B cell (primary cell): Measurements from ENCODE around the gene TMEM131L. TPM values are rescaled to one million over a fixed set of nuclear protein-coding genes. Genes with fewer than 3 reads are reported as not detected.

Source experiments
- ATAC-seq: fragments of 200-7000 bp; cut with Tn5 transposase; one replicate; pipeline ENCODE4 v1.10.0; 2021; ENCODE audit warnings: low read depth, mild to moderate bottlenecking, moderate number of reproducible peaks, moderate library complexity
- CTCF ChIA-PET: fragments of 350-600 bp; sonication (Branson Sonifier 250); formaldehyde crosslinking; loops from one replicate; lab custom pipeline; 2021; ENCODE audit warnings: antibody characterized with exemption, inconsistent platforms; lab: Charles Lee
- POLR2A ChIA-PET: fragments of 350-600 bp; sonication (Branson Sonifier 250); formaldehyde crosslinking; loops from one replicate; lab custom pipeline; 2021; ENCODE audit warnings: antibody characterized with exemption; lab: Charles Lee
- DNase-seq: peaks from one replicate; pipeline ENCODE4 v3.0.0; 2013
- H2AFZ ChIP-seq: 2 replicates; pipeline ENCODE4 v1.6.1; 2012; ENCODE audit warnings: mild to moderate bottlenecking, low read depth, low read length; ENCODE audit not compliant: insufficient read depth, poor library complexity, severe bottlenecking
- H3K27ac ChIP-seq, 2 donors: 1 replicate in 1 of 2; 2 replicates in 1 of 2; pipeline ENCODE4 v1.5.1; 2012 to 2013; ENCODE audit warnings: low read length in 2 of 2, mild to moderate bottlenecking in 2 of 2, moderate library complexity in 1 of 2
- H3K27me3 ChIP-seq, 4 experiments: fragments of 200-600 bp in 1 of 4; sonication (generic) in 1 of 4; replicated peaks in 1 of 4; 1 replicate in 2 of 4; 2 replicates in 2 of 4; pipeline versions ENCODE4 v1.6.1 to v1.7.0; 2013 to 2016; ENCODE audit warnings: low read length in 3 of 4, mild to moderate bottlenecking in 2 of 4, mixed read lengths in 1 of 4, moderate library complexity in 1 of 4; ENCODE audit not compliant: insufficient read depth in 4 of 4, control insufficient read depth in 3 of 4; ENCODE audit errors: control extremely low read depth in 1 of 4
- H3K36me3 ChIP-seq, 2 experiments: replicated peaks in 1 of 2; 1 replicate in 1 of 2; 2 replicates in 1 of 2; pipeline versions ENCODE4 v1.6.1 to v1.7.1; 2013; ENCODE audit warnings: low read length in 1 of 2; ENCODE audit not compliant: insufficient read depth in 2 of 2, control insufficient read depth in 1 of 2; ENCODE audit errors: control extremely low read depth in 1 of 2, extremely low read depth in 1 of 2
- H3K4me1 ChIP-seq, 2 donors: fragments of 200-600 bp in 1 of 2; sonication (generic) in 1 of 2; 1 replicate in 1 of 2; 2 replicates in 1 of 2; pipeline versions ENCODE4 v1.5.1 to v1.6.1; 2013 to 2017; ENCODE audit warnings: low read length in 2 of 2; ENCODE audit not compliant: control insufficient read depth in 2 of 2, insufficient read depth in 2 of 2
- H3K4me2 ChIP-seq: replicated peaks from 2 replicates; pipeline ENCODE3; 2012; ENCODE audit warnings: mild to moderate bottlenecking, low read depth, low read length; ENCODE audit not compliant: poor library complexity, severe bottlenecking
- H3K4me3 ChIP-seq, 5 experiments: fragments of 200-600 bp in 1 of 5; sonication (generic) in 1 of 5; 1 replicate in 3 of 5; 2 replicates in 2 of 5; pipeline versions ENCODE4 v1.5.1 to v1.7.0; 2011 to 2016; ENCODE audit warnings: low read length in 4 of 5, mild to moderate bottlenecking in 4 of 5, low read depth in 2 of 5, control low read depth in 1 of 5, moderate library complexity in 1 of 5; ENCODE audit not compliant: insufficient read depth in 1 of 5; ENCODE audit errors: control extremely low read depth in 1 of 5, extremely low read depth in 1 of 5
- H3K79me2 ChIP-seq: fragments of 200-600 bp; sonication (generic); one replicate; pipeline ENCODE4 v1.6.0; 2016; ENCODE audit warnings: low read length; ENCODE audit not compliant: control insufficient read depth, insufficient read depth
- H3K9ac ChIP-seq: fragments of 200-600 bp; sonication (generic); 2 replicates; pipeline ENCODE4 v1.6.1; 2017; ENCODE audit warnings: mild to moderate bottlenecking, low read length, moderate library complexity
- H3K9me3 ChIP-seq, 3 donors: one replicate each; pipeline versions ENCODE4 v1.6.1 to v1.7.1; 2013; ENCODE audit warnings: low read length in 2 of 3; ENCODE audit not compliant: control insufficient read depth in 2 of 3, insufficient read depth in 1 of 3; ENCODE audit errors: control extremely low read depth in 1 of 3
- H4K20me1 ChIP-seq: 2 replicates; pipeline ENCODE4 v1.6.0; 2012; ENCODE audit warnings: mild to moderate bottlenecking, low read length; ENCODE audit not compliant: insufficient read depth, control insufficient read depth, poor library complexity, severe bottlenecking
- H3K27ac Mint-ChIP-seq: one replicate; pipeline ENCODE4 v1.8.0; 2021; ENCODE audit warnings: mixed read lengths
- H3K27me3 Mint-ChIP-seq: one replicate; pipeline ENCODE4 v1.8.0; 2021; ENCODE audit warnings: mixed read lengths
- H3K4me1 Mint-ChIP-seq: one replicate; pipeline ENCODE4 v1.8.0; 2021; ENCODE audit warnings: mixed read lengths
- H3K4me3 Mint-ChIP-seq: one replicate; pipeline ENCODE4 v1.8.0; 2021; ENCODE audit warnings: mixed read lengths
- H3K9me3 Mint-ChIP-seq: one replicate; pipeline ENCODE4 v1.8.0; 2022; ENCODE audit warnings: mixed read lengths; ENCODE audit not compliant: insufficient read depth
- EZH2 ChIP-seq: IDR thresholded peaks from 2 replicates; pipeline ENCODE4 v1.6.1; 2012; ENCODE audit warnings: borderline replicate concordance, low read depth, mild to moderate bottlenecking, moderate library complexity, low read length; ENCODE audit not compliant: insufficient read depth, poor library complexity, severe bottlenecking
- WGBS: methylation state at CpG from one replicate; pipeline ENCODE4 v1.1.5; 2013; ENCODE audit warnings: missing lambda C conversion rate; ENCODE audit not compliant: insufficient coverage; 5-methylcytosine and 5-hydroxymethylcytosine counted together
- intact Hi-C: fragments of 100-400 bp; cut with micrococcal nuclease; formaldehyde crosslinking; loops from one replicate; pipeline ENCODE4 v1.10.0; 2022
- polyA plus RNA-seq: library from polyadenylated mRNA; depleted of rRNA; stranded (reverse); fragments of >200 nt; gene quantifications from 2 replicates; pipeline ENCODE4 v1.2.3, GENCODE V29; 2012
- total RNA-seq, 2 donors: library from RNA; stranded (reverse); fragments of 120-200 nt in 1 of 2; gene quantifications; 1 replicate in 1 of 2; 2 replicates in 1 of 2; pipeline versions ENCODE4 v1.2.3 to v1.2.4, GENCODE V29; 2013 to 2022
- TF ChIP-seq, protein P1 (sequence below): fragments of 200-600 bp; IDR thresholded peaks from one replicate; pipeline ENCODE4 v1.8.0; 2022; ENCODE audit warnings: antibody characterized with exemption, mild to moderate bottlenecking

TMEM131L gene
- total and polyA plus RNA-seq, 2 donors (not counting 1 experiment from before 2014, with no cell fraction given): 56.4 to 120 TPM

DNA sequence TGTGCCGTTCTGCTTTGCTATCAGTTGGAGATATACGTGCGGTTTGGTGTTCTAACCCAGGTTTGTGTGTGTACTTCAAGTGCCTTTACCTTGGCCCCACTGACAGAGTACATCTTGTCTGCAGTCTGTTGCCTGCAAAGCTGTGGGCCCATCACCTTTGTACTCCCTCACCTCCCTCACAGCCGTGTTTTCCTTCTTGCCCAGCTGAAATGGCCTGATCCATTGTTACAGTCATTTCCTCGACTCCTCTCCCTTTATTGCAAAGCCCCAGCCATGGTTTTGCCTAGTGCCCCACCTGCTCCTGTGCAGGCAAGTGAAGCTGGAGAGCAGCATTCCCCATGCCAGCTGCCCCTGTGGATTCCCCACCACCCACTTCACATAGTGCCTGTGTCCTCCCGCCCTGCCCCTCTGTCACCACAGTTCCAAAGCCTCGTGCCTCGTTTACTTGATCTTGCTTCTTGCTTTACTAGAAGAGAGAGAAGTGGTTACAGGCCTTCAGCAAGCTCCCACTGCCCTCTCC is 162.7 kb downstream of the TMEM131L start:
- no peak overlapping the region for H3K4me3 Mint-ChIP-seq
- intact Hi-C loops: no loop called here
- ATAC-seq (no peak), DNase-seq (no peak)
- TF ChIP-seq, protein P1, sequence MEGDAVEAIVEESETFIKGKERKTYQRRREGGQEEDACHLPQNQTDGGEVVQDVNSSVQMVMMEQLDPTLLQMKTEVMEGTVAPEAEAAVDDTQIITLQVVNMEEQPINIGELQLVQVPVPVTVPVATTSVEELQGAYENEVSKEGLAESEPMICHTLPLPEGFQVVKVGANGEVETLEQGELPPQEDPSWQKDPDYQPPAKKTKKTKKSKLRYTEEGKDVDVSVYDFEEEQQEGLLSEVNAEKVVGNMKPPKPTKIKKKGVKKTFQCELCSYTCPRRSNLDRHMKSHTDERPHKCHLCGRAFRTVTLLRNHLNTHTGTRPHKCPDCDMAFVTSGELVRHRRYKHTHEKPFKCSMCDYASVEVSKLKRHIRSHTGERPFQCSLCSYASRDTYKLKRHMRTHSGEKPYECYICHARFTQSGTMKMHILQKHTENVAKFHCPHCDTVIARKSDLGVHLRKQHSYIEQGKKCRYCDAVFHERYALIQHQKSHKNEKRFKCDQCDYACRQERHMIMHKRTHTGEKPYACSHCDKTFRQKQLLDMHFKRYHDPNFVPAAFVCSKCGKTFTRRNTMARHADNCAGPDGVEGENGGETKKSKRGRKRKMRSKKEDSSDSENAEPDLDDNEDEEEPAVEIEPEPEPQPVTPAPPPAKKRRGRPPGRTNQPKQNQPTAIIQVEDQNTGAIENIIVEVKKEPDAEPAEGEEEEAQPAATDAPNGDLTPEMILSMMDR: no peak
- TF ChIP-seq EZH2: no peak
- no peaks in the 10 kb centered on the region for H3K9me3 ChIP-seq
- peaks cover 57% of the 10 kb centered on the region for H4K20me1 ChIP-seq
- no peaks in the 10 kb centered on the region for H3K79me2 ChIP-seq
- no peak overlapping the region for H3K4me2 ChIP-seq
- H2AFZ ChIP-seq: no peak overlapping the region
- CTCF ChIA-PET: interaction anchor here (0.7 kb wide), 1 partner anchor 675 kb away, joined by 3 read pairs; no protein-coding TSS in a partner anchor
- no peaks in the 10 kb centered on the region for H3K4me1 ChIP-seq
- no peaks in the 10 kb centered on the region for H3K27me3 ChIP-seq
- no peak overlapping the region for H3K4me3 ChIP-seq
- no peak overlapping the region for H3K27ac ChIP-seq
- WGBS: 95% methylated on average over 7 of the region's 8 CpGs
- POLR2A ChIA-PET: no interaction called here
- H3K36me3 ChIP-seq: peaks cover 18 to 100% of the 10 kb centered on the region in 2 experiments
- H3K4me1 Mint-ChIP-seq: no peaks in the 10 kb centered on the region
- no peak overlapping the region for H3K27ac Mint-ChIP-seq
- H3K9ac ChIP-seq: no peak overlapping the region
- H3K27me3 Mint-ChIP-seq: no peaks in the 10 kb centered on the region
- no peaks in the 10 kb centered on the region for H3K9me3 Mint-ChIP-seq

DNA sequence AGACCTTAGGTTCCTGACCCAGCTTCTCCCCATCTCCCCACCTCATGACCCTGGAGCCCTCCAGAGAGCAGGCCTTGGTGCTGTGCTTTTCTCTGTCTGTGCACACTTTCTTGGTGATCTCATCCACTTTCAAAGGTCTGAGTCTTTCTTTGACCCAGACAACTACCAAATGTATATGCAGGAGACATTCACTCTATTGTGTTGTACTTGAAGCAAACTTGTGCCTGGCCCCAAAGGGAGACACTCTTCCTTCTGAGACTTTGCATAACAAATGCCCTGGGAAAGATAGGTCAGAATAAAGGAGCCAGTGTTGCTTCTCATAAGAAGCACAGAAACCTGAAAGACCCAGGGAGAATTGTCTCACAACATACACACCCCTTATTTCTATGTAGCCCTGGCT is 163.6 kb downstream of the TMEM131L start:
- Histone ChIP-seq H3K79me2 (no peaks in the 10 kb centered on the region), H3K9me3 (no peaks in the 10 kb centered on the region), H2AFZ (no peak overlapping the region), H3K4me3 (no peak overlapping the region), H4K20me1 (peaks cover 58% of the 10 kb centered on the region), H3K27me3 (no peaks in the 10 kb centered on the region), H3K4me2 (no peak overlapping the region), H3K27ac (no peak overlapping the region), H3K4me1 (no peaks in the 10 kb centered on the region), H3K9ac (no peak overlapping the region), H3K36me3 (peaks cover 17 to 100% of the 10 kb centered on the region in 2 experiments)
- Mint-ChIP-seq H3K4me1 (no peaks in the 10 kb centered on the region), H3K27me3 (no peaks in the 10 kb centered on the region), H3K9me3 (no peaks in the 10 kb centered on the region), H3K27ac (no peak overlapping the region), H3K4me3 (no peak overlapping the region)
- ChIA-PET CTCF (interaction anchor here (1.3 to 5.9 kb wide), 2 partner anchors 10 to 13 kb away, joined by 3 to 31 read pairs; no protein-coding TSS in a partner anchor), POLR2A (no interaction called here)
- ATAC-seq (no peak), DNase-seq (no peak)
- TF ChIP-seq, protein P1: no peak
- no peak for TF ChIP-seq EZH2
- intact Hi-C loops: no loop called here
